Vagina (tissue), 2 donors: ENCODE results near the gene THAP3.

Source experiments
- POLR2A ChIP-seq, 2 donors: fragments of 450-650 bp; IDR thresholded peaks; one replicate each; pipeline ENCODE4 v1.6.1; 2017; ENCODE audit warnings: antibody characterized with exemption in 2 of 2, mild to moderate bottlenecking in 2 of 2, moderate library complexity in 2 of 2
- POLR2AphosphoS5 ChIP-seq, 2 donors: sonication (generic); formaldehyde crosslinking; IDR thresholded peaks; one replicate each; pipeline ENCODE4 v1.9.0; 2017; ENCODE audit warnings: antibody characterized with exemption in 2 of 2, mild to moderate bottlenecking in 2 of 2, low read depth in 1 of 2; ENCODE audit not compliant: insufficient read depth in 1 of 2
- TF ChIP-seq, protein P1 (sequence below), 3 experiments: fragments of 450-650 bp in 2 of 3; fragments of 200-600 bp in 1 of 3; sonication (generic) in 1 of 3; IDR thresholded peaks; one replicate each; pipeline ENCODE4 v1.5.1; 2017 to 2019; ENCODE audit warnings: antibody characterized with exemption in 3 of 3, mild to moderate bottlenecking in 2 of 3, moderate library complexity in 2 of 3

DNA sequence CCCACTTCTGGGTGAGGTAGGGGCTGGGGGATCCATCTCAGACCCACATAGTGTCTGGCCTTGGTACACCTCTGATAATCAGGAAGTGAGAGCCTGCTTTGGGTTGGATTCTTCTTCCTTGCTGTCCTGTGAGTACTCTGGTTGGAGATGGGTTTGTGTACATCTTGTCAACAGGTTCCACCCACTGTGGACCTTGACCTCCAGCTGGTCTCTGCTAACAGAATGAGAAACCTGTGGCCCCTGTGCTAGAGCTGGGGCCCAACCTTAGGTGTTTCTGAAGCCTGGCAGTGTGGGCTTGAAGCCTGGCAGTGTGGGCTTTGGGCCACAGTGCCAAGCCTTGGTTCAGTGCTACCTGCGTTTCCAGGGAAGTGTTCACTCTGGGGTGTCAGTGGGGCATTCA is 42.3 kb upstream of the THAP3 start:
- TF ChIP-seq, protein P1, sequence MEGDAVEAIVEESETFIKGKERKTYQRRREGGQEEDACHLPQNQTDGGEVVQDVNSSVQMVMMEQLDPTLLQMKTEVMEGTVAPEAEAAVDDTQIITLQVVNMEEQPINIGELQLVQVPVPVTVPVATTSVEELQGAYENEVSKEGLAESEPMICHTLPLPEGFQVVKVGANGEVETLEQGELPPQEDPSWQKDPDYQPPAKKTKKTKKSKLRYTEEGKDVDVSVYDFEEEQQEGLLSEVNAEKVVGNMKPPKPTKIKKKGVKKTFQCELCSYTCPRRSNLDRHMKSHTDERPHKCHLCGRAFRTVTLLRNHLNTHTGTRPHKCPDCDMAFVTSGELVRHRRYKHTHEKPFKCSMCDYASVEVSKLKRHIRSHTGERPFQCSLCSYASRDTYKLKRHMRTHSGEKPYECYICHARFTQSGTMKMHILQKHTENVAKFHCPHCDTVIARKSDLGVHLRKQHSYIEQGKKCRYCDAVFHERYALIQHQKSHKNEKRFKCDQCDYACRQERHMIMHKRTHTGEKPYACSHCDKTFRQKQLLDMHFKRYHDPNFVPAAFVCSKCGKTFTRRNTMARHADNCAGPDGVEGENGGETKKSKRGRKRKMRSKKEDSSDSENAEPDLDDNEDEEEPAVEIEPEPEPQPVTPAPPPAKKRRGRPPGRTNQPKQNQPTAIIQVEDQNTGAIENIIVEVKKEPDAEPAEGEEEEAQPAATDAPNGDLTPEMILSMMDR (IDR thresholded peaks at IDR 0.05) = no peak
- TF ChIP-seq POLR2A (IDR thresholded peaks at IDR 0.05) (no peak), POLR2AphosphoS5 (IDR thresholded peaks at IDR 0.05; ENCODE audit: insufficient read depth in 1 of 2, low read depth in 1 of 2) (no peak)
